DMS114 treated with DMSO at 0.1 percent for 48 hours (cell line): ENCODE measurements around the gene NDUFS4.
"Not testable (repeated sequence)": the region's sequence is repeated elsewhere in the genome, so short reads cannot be mapped to it uniquely, and the experiment has no call there.

ENCODE experiments used
- DNase-seq: peaks from one replicate; lab custom pipeline; 2025; ENCODE audit not compliant: unreplicated experiment; lab: John Stamatoyannopoulos, UW

The NDUFS4 gene

DNA sequence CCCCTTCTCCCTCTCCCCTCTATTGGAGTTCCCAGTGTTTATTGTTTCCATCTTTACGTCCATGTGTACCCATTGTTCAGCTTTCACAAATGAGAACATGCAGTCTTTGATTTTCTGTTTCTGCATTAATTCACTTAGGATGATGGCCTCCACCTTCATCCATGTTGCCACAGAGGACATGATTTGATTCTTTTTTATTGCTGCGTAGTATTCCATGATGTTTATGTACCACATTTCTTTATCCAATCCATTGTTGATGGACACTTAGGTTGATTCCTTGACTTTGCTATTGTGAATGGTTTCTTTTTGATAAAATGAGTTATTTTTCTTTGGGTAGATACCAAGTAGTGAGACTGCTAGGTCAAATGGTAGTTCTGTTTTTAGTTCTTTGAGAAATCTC lies 88.9 kb downstream of the NDUFS4 start:
- DNase-seq = no peak

DNA sequence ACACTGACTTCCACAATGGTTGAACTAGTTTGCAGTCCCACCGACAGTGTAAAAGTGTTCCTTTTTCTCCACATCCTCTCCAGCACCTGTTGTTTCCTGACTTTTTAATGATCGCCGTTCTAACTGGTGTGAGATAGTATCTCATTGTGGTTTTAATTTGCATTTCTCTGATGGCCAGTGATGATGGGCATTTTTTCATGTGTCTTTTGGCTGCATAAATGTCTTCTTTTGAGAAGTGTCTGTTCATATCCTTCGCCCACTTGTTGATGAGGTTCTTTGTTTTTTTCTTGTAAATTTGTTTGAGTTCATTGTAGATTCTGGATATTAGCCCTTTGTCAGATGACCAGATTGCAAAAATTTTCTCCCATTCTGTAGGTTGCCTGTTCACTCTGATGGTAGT lies 100.1 kb downstream of the NDUFS4 start:
- DNase-seq = not testable (repeated sequence)

DNA sequence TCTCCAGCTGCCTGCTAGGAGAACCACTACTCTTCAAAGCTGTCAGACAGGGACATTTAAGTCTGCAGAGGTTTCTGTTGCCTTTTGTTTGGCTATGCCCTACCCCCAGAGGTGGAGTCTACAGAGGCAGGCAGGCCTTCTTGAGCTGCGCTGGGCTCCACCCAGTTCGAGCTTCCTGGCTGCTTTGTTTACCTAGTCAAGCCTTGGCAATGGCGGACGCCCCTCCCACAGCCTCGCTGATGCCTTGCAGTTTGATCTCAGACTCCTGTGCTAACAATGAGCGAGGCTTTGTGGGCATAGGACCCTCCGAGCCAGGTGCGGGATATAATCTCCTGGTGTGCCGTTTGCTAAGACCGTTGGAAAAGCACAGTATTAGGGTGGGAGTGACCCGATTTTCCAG lies 104.9 kb downstream of the NDUFS4 start:
- not testable (repeated sequence) for DNase-seq

DNA sequence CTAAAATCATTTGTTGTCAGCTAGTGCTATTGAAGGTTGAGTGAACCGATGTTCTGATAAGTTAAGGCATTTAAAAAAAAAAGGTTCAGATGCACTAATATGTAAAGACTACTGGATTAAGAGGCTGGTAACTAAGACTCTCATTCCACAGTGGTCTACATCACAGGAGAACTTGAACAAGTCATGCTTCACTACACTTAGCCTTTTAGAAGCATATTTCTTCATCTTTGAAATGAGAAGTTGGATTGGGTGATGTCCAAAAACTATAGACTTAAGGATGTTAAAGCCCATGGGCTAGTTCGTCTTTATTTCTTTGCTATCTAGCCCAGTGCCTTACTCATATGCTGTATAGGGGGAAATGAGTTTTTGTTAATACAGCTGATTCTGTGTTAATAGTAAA lies 107.2 kb downstream of the NDUFS4 start:
- no peak for DNase-seq

DNA sequence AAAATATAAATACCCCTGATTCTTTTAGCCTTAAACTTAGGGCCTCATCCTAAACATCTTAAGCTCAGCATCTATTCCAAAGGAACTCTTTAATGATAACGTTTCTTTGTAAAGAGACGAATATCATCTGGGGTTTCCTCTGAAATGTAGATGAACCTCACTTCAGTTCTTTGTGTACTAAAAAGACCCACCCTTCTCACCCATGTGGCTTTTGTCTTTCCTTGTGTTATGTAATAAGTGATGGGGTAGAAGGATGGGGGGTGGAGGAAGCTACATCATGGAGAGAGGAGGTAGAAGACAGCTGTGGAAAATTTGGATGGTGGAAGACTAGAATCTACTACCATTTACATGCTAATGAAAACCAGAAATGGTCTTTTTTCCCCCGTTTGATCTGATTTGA lies 111.0 kb downstream of the NDUFS4 start:
- no peak for DNase-seq

DNA sequence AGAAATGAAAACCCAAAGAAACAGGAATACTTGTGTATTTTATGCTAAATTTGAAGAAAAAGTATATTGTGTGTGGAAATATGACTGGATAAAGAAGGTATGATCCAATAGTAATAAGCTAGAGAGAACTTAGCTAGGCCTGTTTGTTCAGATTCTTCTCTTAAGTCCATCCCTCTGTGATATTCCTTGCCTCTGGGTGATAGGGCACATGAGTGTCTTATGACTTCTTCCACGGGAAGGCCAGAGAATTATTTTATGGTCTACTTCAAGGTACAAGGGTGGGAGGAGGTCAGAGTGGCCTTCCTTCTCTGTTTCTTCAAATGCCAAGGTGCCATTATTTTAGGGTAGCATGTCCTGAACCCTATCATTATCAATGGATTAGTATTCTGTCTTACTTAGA lies 113.7 kb downstream of the NDUFS4 start:
- no peak for DNase-seq

DNA sequence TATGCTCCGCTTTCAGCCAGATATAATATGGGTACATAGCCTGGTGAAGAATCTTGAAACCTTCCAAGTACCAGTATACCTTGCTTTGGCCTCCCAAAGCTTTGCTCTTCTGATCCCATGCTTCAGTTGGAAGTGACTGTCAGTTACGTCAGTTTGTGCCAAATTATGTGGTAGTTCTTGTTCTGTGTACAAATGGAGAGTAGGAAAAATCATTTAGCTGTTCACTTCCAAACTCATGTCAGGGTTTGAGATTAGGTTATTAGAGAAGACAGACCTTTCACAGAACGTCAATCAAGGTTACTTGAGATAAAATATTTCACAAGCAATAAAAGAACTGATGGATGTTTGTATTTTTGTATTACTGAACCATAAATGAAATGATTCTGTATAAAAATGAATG lies 117.2 kb downstream of the NDUFS4 start:
- no peak for DNase-seq

DNA sequence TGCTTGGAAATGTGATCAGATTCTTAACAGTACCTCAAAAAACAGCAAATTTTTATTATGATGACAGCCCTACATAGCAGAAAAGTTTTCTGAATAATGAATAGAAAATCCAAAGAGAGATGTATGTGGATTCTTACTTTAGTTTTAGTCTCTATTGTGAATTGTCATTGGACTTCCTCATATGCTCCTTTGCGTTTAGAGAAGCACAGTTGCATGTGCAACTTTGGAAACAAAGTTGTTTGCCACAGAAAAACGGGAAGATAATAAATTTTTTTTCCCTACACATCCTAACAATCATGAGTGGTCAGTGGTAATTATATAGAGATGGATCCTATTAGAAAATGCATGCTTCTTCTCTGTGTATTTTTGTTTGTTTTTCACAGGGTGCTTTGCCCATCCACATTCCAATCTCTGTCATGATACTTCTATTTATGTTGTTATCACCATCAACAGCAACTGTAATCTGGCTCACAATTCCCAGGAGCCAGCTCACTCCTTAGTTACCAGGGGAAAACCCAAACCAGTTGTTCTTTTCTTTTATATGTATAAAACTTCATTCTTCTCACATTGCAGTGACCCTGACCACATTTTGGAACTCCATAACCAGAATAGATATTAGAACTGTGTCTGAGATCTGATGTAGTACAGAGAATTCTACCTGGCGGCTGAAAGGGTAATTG lies 118.7 kb downstream of the NDUFS4 start:
- no peak for DNase-seq

DNA sequence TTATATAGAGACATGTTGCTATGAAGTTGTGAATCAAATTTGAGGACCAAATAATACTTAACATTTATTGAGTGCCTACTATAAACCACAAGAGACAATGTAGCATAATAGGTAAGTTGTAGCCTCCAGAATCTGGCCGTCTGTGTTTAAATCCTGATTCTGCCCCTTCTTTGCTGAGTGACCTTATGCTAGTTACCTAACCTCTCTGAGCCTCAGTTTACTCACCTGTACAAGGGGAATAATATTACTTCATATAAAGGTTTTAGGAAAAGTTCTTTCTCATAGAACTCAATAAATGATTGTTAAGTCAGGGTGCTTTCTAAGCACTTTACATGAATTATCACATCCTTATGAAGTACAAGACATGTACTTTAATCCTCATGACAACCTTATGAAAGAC lies 120.6 kb downstream of the NDUFS4 start:
- DNase-seq = no peak

DNA sequence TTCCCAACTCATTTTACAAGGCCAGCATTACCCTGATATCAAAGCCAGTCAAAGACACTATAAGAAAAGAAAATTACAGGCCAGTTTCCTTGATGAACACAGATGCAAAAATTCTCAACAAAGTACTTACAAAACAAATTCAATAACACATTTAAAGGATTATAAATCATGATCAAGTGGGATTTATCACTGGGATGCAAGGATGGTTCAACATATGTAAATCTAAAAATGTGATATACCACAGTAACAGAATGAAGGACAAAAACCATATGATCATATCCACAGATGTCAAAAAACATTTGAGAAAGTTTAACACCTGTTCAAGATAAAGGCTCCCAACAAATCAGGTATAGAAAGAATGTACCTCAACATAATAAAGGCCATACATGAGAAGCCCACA lies 130.6 kb downstream of the NDUFS4 start:
- DNase-seq = no peak

DNA sequence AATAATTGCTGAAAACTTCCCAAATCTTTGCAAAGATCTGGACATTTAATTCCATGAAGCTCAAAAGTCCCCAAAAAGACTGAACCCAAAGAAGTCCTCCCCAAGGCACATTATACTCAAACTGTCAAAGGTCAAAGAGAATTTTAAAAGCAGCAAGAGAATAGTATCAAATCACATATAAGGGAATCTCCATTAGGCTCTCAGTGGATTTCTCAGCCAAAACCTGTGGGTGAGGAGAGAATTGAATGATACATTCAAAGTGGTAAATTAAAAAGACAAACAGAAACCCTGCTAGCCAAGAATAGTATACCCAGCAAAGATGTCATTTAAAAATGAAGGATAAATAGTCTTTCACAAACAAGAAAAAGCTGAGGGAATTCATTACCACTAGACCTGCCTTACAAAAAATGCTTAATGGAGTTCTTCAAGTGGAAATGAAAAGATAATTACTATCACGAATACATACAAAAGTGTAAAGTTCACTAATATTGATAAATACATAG lies 134.1 kb downstream of the NDUFS4 start:
- no peak for DNase-seq

DNA sequence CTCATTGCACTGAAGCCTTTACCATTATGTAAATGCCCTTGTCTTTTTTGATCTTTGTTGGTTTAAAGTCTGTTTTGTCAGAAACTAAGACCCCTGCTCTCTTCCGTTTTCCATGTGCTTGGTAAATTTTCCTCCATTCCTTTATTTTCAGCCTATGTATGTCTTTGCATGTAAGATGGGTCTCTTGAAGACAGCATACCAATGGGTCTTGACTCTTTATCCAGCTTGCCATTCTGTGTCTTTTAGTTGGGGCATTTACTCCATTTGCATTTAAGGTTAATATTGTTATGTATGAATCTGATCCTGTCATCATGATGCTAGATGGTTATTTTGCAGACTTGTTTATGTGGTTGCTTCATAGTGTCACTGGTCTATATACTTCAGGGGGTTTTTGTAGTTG lies 150.0 kb downstream of the NDUFS4 start:
- DNase-seq = not testable (repeated sequence)

DNA sequence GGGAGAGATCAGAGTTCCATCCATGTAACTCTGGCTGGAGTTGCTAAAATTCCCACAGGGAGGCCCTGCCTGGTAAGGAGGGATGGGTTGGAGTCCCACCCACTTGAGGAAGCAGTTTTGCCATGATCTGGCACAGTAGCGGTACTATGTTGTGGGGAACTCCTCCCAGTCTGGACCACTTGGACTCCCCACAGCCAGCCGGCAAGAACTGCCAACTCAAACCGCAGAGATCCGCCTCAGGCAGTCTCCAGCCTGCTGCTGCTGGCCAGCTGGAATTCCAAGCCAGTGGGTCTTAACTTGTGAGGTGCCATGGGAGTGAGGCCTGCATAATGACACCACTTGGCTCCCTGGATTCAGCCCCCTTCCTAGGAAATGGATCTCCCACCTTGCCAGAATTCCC lies 151.9 kb downstream of the NDUFS4 start:
- no peak for DNase-seq

DNA sequence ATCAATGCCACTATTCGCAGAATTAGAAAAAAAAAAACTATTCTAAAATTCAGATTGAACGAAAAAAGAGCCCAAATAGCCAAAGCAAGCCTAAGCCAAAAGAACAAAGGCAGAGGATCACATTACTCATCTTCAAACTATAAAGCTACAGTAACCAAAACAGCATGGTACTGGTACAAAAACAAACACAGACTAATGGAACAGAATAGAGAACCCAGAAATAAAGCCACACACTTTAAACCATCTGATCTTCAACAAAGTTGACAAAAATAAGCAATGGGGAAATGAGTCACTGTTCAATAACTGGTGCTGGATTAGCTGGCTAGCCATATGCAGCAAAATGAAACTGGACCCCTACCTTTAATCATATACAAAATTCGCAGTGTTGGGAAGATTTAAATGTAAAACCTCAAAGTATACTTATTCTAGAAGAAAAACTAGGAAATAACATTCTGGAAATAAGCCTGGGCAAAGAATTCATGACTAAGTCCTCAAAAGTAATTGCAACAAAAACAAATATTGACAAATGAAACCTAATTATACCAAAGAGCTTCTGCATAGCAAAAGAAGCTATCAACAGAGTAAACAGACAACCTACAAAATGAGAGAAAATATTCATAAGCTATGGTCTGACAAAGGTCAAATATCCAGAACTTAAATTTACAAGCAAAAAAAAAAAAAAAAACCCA lies 153.7 kb downstream of the NDUFS4 start:
- no peak for DNase-seq

DNA sequence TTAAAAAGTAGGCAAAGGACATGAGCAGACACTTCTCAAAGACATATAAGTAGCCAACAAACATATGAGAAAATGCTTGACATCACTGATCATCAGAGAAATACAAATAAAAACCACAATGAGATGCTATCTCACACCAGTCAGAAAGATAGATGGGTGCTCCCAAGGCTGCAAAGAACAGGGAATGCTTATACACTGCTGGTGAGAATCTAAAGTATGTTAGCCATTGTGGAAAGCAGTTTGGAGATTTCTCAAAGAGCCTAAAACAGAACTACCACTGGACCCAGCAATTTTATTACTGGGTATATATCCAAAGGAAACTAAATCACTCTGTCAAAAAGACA lies 154.2 kb downstream of the NDUFS4 start:
- no peak for DNase-seq

DNA sequence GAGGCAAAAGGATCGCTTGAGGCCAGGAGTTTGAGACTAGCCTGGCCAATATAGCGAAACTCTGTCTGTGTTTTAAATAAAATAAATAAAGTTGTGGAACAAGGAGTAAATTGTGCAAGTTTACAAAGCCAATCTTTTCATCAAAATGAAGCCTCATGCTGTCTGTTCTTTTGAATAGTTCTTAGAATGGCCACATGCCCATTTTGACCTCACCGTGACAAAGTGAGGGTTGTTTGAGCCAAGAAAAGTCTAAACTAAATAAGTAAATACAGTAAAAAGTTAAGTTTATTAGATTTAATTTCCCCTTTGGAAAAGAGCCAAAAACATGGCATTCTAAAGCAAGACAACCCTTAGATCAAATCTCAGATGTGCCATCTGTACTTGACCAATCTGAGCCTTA lies 165.7 kb downstream of the NDUFS4 start:
- DNase-seq = no peak

DNA sequence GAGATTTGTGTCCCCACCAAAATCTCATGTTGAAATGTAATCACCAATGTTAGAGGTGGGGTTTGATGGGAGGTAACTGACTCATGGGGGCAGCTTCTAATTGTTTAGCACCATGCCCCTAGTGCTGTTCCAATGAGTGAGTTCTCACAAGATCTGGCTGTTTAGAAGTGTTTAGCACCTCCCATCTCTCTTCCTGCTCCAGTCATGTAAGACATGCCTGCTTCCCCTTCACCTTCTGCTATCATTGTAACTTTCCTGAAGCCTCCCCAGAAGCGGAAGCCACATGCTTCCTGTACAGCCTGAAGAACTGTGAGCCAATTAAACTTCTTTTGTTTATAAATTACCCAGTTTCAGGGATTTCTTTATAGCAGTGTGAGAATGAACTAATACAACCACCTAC lies 170.5 kb downstream of the NDUFS4 start:
- DNase-seq = no peak
